ENCODE measurements around the gene TIGAR. TPM values are rescaled to one million over a fixed set of nuclear protein-coding genes. Genes with fewer than 3 reads are reported as not detected.

The TIGAR gene
- total and polyA plus RNA-seq, 2 donors (not counting 1 experiment from before 2014, with no cell fraction given): 15.3 to 19.5 TPM

GRCh38 chr12:4327293-4327692 lies 6.3 kb downstream of the TIGAR start:
- Histone ChIP-seq H3K9ac (ENCODE audit: insufficient read depth, low read length) (no peak overlapping the region), H3K4me3 (replicated peaks in 1 of 4; ENCODE audit: control extremely low read depth in 1 of 4, insufficient read depth in 1 of 4, low read depth in 3 of 4, low read length in 4 of 4) (no peak overlapping the region), H3K4me1 (ENCODE audit: control insufficient read depth, extremely low read depth, insufficient read depth, low read length) (no peaks in the 10 kb centered on the region), H2AFZ (ENCODE audit: low read length) (no peak overlapping the region), H3K27ac (ENCODE audit: insufficient read depth, low read length) (no peak overlapping the region), H3K79me2 (ENCODE audit: control insufficient read depth, insufficient read depth, low read length) (peaks cover 26% of the 10 kb centered on the region), H3K4me2 (ENCODE audit: extremely low read depth, insufficient read depth, low read length) (no peak overlapping the region), H4K20me1 (ENCODE audit: control insufficient read depth, extremely low read depth, insufficient read depth, low read length) (no peaks in the 10 kb centered on the region), H3K36me3 (ENCODE audit: control insufficient read depth, insufficient read depth, low read length) (peaks cover 2% of the 10 kb centered on the region), H3K9me3 (ENCODE audit: control insufficient read depth, insufficient read depth, low read depth, low read length) (no peaks in the 10 kb centered on the region), H3K27me3 (ENCODE audit: control insufficient read depth, insufficient read depth, low read length) (no peaks in the 10 kb centered on the region)
- no peak for DNase-seq (ENCODE audit: low read depth in 2 of 2)
- no peak for TF ChIP-seq EZH2 (IDR thresholded peaks at IDR 0.05; ENCODE audit: low read length, missing control alignments)
- TF ChIP-seq CTCF (conservative IDR thresholded peaks at IDR 0.05 in 1 of 2, IDR thresholded peaks at IDR 0.05 in 1 of 2; ENCODE audit: low read depth in 1 of 2, low read length in 2 of 2): no peak

DNA sequence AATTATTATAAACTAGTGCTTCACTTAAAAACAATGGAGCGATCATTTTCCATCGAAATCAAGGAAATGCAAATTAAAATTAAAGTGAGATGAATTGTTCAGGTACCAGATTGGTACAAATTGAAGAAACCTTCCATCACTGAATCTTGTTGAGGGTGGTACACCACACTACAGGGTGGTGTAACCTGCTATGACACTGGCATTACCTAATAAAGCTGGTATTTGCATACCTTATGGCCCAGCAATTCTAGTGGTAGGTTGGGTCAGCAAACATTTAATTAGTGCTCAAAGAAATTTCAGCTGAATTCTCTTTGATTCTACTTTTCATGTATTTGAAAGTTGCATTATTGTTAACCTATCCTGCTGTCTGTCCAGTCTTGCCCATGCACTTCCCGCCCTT lies 9.2 kb downstream of the TIGAR start:
- TF ChIP-seq EZH2 (IDR thresholded peaks at IDR 0.05; ENCODE audit: low read length, missing control alignments): no peak
- TF ChIP-seq CTCF (conservative IDR thresholded peaks at IDR 0.05 in 1 of 2, IDR thresholded peaks at IDR 0.05 in 1 of 2; ENCODE audit: low read depth in 1 of 2, low read length in 2 of 2): no peak
- Histone ChIP-seq H2AFZ (ENCODE audit: low read length) (no peak overlapping the region), H3K4me3 (replicated peaks in 1 of 4; ENCODE audit: control extremely low read depth in 1 of 4, insufficient read depth in 1 of 4, low read depth in 3 of 4, low read length in 4 of 4) (no peak overlapping the region), H3K9ac (ENCODE audit: insufficient read depth, low read length) (no peak overlapping the region), H4K20me1 (ENCODE audit: control insufficient read depth, extremely low read depth, insufficient read depth, low read length) (no peaks in the 10 kb centered on the region), H3K4me2 (ENCODE audit: extremely low read depth, insufficient read depth, low read length) (no peak overlapping the region), H3K36me3 (ENCODE audit: control insufficient read depth, insufficient read depth, low read length) (no peaks in the 10 kb centered on the region), H3K27me3 (ENCODE audit: control insufficient read depth, insufficient read depth, low read length) (no peaks in the 10 kb centered on the region), H3K9me3 (ENCODE audit: control insufficient read depth, insufficient read depth, low read depth, low read length) (no peaks in the 10 kb centered on the region), H3K79me2 (ENCODE audit: control insufficient read depth, insufficient read depth, low read length) (peaks cover 10% of the 10 kb centered on the region), H3K4me1 (ENCODE audit: control insufficient read depth, extremely low read depth, insufficient read depth, low read length) (no peaks in the 10 kb centered on the region), H3K27ac (ENCODE audit: insufficient read depth, low read length) (no peak overlapping the region)
- no peak for DNase-seq (ENCODE audit: low read depth in 2 of 2)

- no peak for DNase-seq (ENCODE audit: low read depth in 2 of 2)
- no peaks in the 10 kb centered on the region for H3K4me1 ChIP-seq (ENCODE audit: control insufficient read depth, extremely low read depth, insufficient read depth, low read length)
- H4K20me1 ChIP-seq (ENCODE audit: control insufficient read depth, extremely low read depth, insufficient read depth, low read length): no peaks in the 10 kb centered on the region
- no peaks in the 10 kb centered on the region for H3K27me3 ChIP-seq (ENCODE audit: control insufficient read depth, insufficient read depth, low read length)
- TF ChIP-seq EZH2 (IDR thresholded peaks at IDR 0.05; ENCODE audit: low read length, missing control alignments): no peak
- no peak for TF ChIP-seq CTCF (conservative IDR thresholded peaks at IDR 0.05 in 1 of 2, IDR thresholded peaks at IDR 0.05 in 1 of 2; ENCODE audit: low read depth in 1 of 2, low read length in 2 of 2)
- no peak overlapping the region for H3K9ac ChIP-seq (ENCODE audit: insufficient read depth, low read length)
- no peak overlapping the region for H2AFZ ChIP-seq (ENCODE audit: low read length)
- no peak overlapping the region for H3K27ac ChIP-seq (ENCODE audit: insufficient read depth, low read length)
- H3K9me3 ChIP-seq (ENCODE audit: control insufficient read depth, insufficient read depth, low read depth, low read length): no peaks in the 10 kb centered on the region
- H3K36me3 ChIP-seq (ENCODE audit: control insufficient read depth, insufficient read depth, low read length): no peaks in the 10 kb centered on the region
- peaks cover 8% of the 10 kb centered on the region for H3K79me2 ChIP-seq (ENCODE audit: control insufficient read depth, insufficient read depth, low read length)
- H3K4me2 ChIP-seq (ENCODE audit: extremely low read depth, insufficient read depth, low read length): no peak overlapping the region
- no peak overlapping the region for H3K4me3 ChIP-seq (replicated peaks in 1 of 4; ENCODE audit: control extremely low read depth in 1 of 4, insufficient read depth in 1 of 4, low read depth in 3 of 4, low read length in 4 of 4)
Observed at GRCh38 chr12:4331221-4331620, 10.2 kb downstream of the TIGAR start.

All from fibroblast of lung (primary cell).